Parathyroid adenoma (tissue), 2 donors: ENCODE measurements around the gene KCNQ1.

Experiments
- H2AFZ ChIP-seq: fragments of 300-600 bp; sonication (generic); one replicate; pipeline ENCODE4 v1.7.0; 2017; ENCODE audit warnings: antibody characterized with exemption, mild to moderate bottlenecking
- H3K27ac ChIP-seq: fragments of 300-600 bp; sonication (generic); one replicate; pipeline ENCODE4 v1.7.0; 2017
- H3K27me3 ChIP-seq: fragments of 300-600 bp; sonication (generic); one replicate; pipeline ENCODE4 v1.7.0; 2017; ENCODE audit warnings: low read length; ENCODE audit not compliant: control insufficient read depth, insufficient read depth
- H3K36me3 ChIP-seq: fragments of 300-600 bp; sonication (generic); one replicate; pipeline ENCODE4 v1.7.0; 2017; ENCODE audit warnings: low read length; ENCODE audit not compliant: control insufficient read depth, insufficient read depth
- H3K4me1 ChIP-seq: fragments of 300-600 bp; sonication (generic); one replicate; pipeline ENCODE4 v1.7.0; 2017; ENCODE audit warnings: control low read depth
- H3K4me2 ChIP-seq: fragments of 300-600 bp; sonication (generic); one replicate; pipeline ENCODE4 v1.7.0; 2017; ENCODE audit warnings: low read length
- H3K4me3 ChIP-seq: fragments of 300-600 bp; sonication (generic); one replicate; pipeline ENCODE4 v1.7.0; 2017; ENCODE audit warnings: low read depth, low read length
- H3K79me2 ChIP-seq: fragments of 300-600 bp; sonication (generic); one replicate; pipeline ENCODE4 v1.7.0; 2017; ENCODE audit warnings: control low read depth
- H3K9ac ChIP-seq: fragments of 300-600 bp; sonication (generic); one replicate; pipeline ENCODE4 v1.7.0; 2017; ENCODE audit warnings: mild to moderate bottlenecking
- H3K9me3 ChIP-seq: fragments of 300-600 bp; sonication (generic); one replicate; pipeline ENCODE4 v1.7.0; 2017; ENCODE audit warnings: low read length; ENCODE audit not compliant: control insufficient read depth
- CTCF ChIP-seq: fragments of 300-600 bp; sonication (generic); IDR thresholded peaks from one replicate; pipeline ENCODE4 v1.7.0; 2017; ENCODE audit warnings: antibody characterized with exemption, mild to moderate bottlenecking
- donor health status: primary hyperparathyroidism.

Gene KCNQ1

GRCh38 chr11:2835296-2835695, 390.5 kb downstream of the KCNQ1 start:
- no peak for TF ChIP-seq CTCF
- H3K36me3 ChIP-seq, result no peaks in the 10 kb centered on the region
- H3K4me2 ChIP-seq, result no peak overlapping the region
- H3K4me3 ChIP-seq, result no peak overlapping the region
- H2AFZ ChIP-seq, result no peak overlapping the region
- H3K79me2 ChIP-seq, result no peaks in the 10 kb centered on the region
- H3K27me3 ChIP-seq, result no peaks in the 10 kb centered on the region
- peaks cover 3% of the 10 kb centered on the region for H3K4me1 ChIP-seq
- H3K27ac ChIP-seq, result no peak overlapping the region
- H3K9me3 ChIP-seq, result no peaks in the 10 kb centered on the region
- H3K9ac ChIP-seq, result no peak overlapping the region

GRCh38 chr11:2835751-2836150, 390.9 kb downstream of the KCNQ1 start:
- no peaks in the 10 kb centered on the region for H3K9me3 ChIP-seq
- H2AFZ ChIP-seq, result no peak overlapping the region
- no peak overlapping the region for H3K9ac ChIP-seq
- H3K4me3 ChIP-seq, result no peak overlapping the region
- H3K4me2 ChIP-seq, result no peak overlapping the region
- no peaks in the 10 kb centered on the region for H3K36me3 ChIP-seq
- peaks cover 3% of the 10 kb centered on the region for H3K4me1 ChIP-seq
- TF ChIP-seq CTCF, result no peak
- H3K27me3 ChIP-seq, result no peaks in the 10 kb centered on the region
- no peak overlapping the region for H3K27ac ChIP-seq
- no peaks in the 10 kb centered on the region for H3K79me2 ChIP-seq

- Histone ChIP-seq H3K27me3 (no peaks in the 10 kb centered on the region), H2AFZ (no peak overlapping the region), H3K9me3 (no peaks in the 10 kb centered on the region), H3K9ac (no peak overlapping the region), H3K4me2 (no peak overlapping the region), H3K27ac (no peak overlapping the region), H3K4me3 (no peak overlapping the region), H3K79me2 (no peaks in the 10 kb centered on the region), H3K36me3 (no peaks in the 10 kb centered on the region), H3K4me1 (peaks cover 3% of the 10 kb centered on the region)
- no peak for TF ChIP-seq CTCF
Measured at GRCh38 chr11:2836315-2837095, 391.7 kb downstream of the KCNQ1 start.

- Histone ChIP-seq H3K4me2 (no peak overlapping the region), H3K27me3 (no peaks in the 10 kb centered on the region), H3K9ac (no peak overlapping the region), H3K27ac (no peak overlapping the region), H2AFZ (no peak overlapping the region), H3K4me3 (no peak overlapping the region), H3K36me3 (no peaks in the 10 kb centered on the region), H3K79me2 (no peaks in the 10 kb centered on the region), H3K9me3 (no peaks in the 10 kb centered on the region), H3K4me1 (peaks cover 3% of the 10 kb centered on the region)
- TF ChIP-seq CTCF, result no peak
Measured at GRCh38 chr11:2837096-2837601, 392.3 kb downstream of the KCNQ1 start.

- Histone ChIP-seq H3K9ac (no peak overlapping the region), H3K4me1 (peaks cover 3% of the 10 kb centered on the region)
Measured at GRCh38 chr11:2837651-2838050, 392.8 kb downstream of the KCNQ1 start.

More at GRCh38 chr11:2837651-2838050, 392.8 kb downstream of the KCNQ1 start:
- no peaks in the 10 kb centered on the region for H3K27me3 ChIP-seq
- H3K4me2 ChIP-seq, result no peak overlapping the region
- H3K9me3 ChIP-seq, result no peaks in the 10 kb centered on the region
- H3K27ac ChIP-seq, result no peak overlapping the region
- no peak for TF ChIP-seq CTCF
- H2AFZ ChIP-seq, result no peak overlapping the region
- H3K36me3 ChIP-seq, result no peaks in the 10 kb centered on the region
- H3K4me3 ChIP-seq, result no peak overlapping the region
- no peaks in the 10 kb centered on the region for H3K79me2 ChIP-seq
